Activated CD8-positive, alpha-beta T cell treated with anti-CD3 and anti-CD28 coated beads for 36 hours (primary cell): ENCODE results near the gene RUNX1. TPM values are rescaled to one million over a fixed set of nuclear protein-coding genes. Genes with fewer than 3 reads are reported as not detected.

Experiments
- ATAC-seq: fragments of 200-7000 bp; cut with Tn5 transposase; one replicate; pipeline ENCODE4 v1.10.0; 2021; ENCODE audit warnings: mild to moderate bottlenecking, moderate library complexity
- CTCF ChIA-PET: fragments of 350-600 bp; sonication (Branson Sonifier 250); formaldehyde crosslinking; loops from one replicate; lab custom pipeline; 2021; ENCODE audit warnings: antibody characterized with exemption; lab: Charles Lee
- POLR2A ChIA-PET: fragments of 350-600 bp; sonication (Branson Sonifier 250); formaldehyde crosslinking; loops from one replicate; lab custom pipeline; 2021; ENCODE audit warnings: antibody characterized with exemption; lab: Charles Lee
- DNase-seq: peaks from one replicate; pipeline ENCODE4 v3.0.0-alpha.2; 2020
- H3K27ac Mint-ChIP-seq: one replicate; pipeline ENCODE4 v1.8.0; 2021; ENCODE audit warnings: mild to moderate bottlenecking, mixed read lengths
- H3K27me3 Mint-ChIP-seq: one replicate; pipeline ENCODE4 v1.8.0; 2021; ENCODE audit warnings: mixed read lengths
- H3K36me3 Mint-ChIP-seq: one replicate; pipeline ENCODE4 v1.8.0; 2021; ENCODE audit warnings: low read depth, mixed read lengths
- H3K4me1 Mint-ChIP-seq: one replicate; pipeline ENCODE4 v1.8.0; 2021; ENCODE audit warnings: low read depth, mixed read lengths
- H3K4me3 Mint-ChIP-seq: one replicate; pipeline ENCODE4 v1.8.0; 2021; ENCODE audit warnings: mild to moderate bottlenecking, moderate library complexity, mixed read lengths
- H3K9me3 Mint-ChIP-seq: one replicate; pipeline ENCODE4 v1.8.0; 2021; ENCODE audit warnings: mixed read lengths
- intact Hi-C: fragments of 100-400 bp; cut with micrococcal nuclease; formaldehyde crosslinking; loops from one replicate; pipeline ENCODE4 v1.10.0; 2022
- total RNA-seq, 2 experiments: library from RNA; stranded (reverse); gene quantifications; one replicate each; pipeline ENCODE4 v1.2.3, GENCODE V29; 2021
- TF ChIP-seq, protein P1 (sequence below): fragments of 200-600 bp; IDR thresholded peaks from one replicate; pipeline ENCODE4 v1.8.0; 2022; ENCODE audit warnings: antibody characterized with exemption, mild to moderate bottlenecking

The RUNX1 gene
- total RNA-seq, 2 experiments from 2014 or later, result 18.7 to 19.0 TPM

DNA sequence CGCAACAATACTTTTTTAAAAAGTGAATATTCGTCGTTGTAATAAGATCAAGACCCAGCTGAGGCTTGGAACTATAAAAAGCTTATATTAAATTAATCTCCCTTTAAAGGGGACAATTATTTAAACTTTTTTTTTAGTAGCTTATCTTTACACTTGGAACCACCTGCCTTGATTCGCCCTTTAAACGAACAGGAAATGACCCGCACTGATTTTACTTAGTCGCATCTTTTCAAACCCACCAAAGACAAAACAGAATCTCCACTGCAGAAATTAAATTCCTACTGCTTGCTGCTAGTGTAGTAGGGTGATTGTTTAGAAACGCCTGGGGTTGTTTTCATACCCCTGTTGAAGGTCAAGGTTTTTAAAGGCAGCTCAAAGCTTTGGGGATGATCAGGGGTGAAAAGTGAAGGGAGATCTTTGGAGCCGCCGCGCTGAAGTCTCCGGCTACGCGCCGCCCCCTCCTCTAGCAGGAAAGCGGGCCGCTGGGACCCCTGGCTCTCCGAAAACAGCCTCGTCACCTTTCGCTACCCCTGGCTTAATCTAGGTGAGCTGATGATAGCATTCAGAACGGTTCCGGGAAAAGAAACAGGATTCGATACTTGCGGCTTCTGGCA is 163.4 kb downstream of the RUNX1 start:
- DNase-seq, result no peak
- POLR2A ChIA-PET, result interaction anchor here (0.9 to 7.3 kb wide), 10 partner anchors 18 to 320 kb away, joined by 3 to 136 read pairs (median 6); no protein-coding TSS in a partner anchor
- Mint-ChIP-seq H3K36me3 (peaks cover 9% of the 10 kb centered on the region), H3K4me3 (peak overlapping the region; percentile 93), H3K4me1 (peaks cover 46% of the 10 kb centered on the region), H3K27me3 (peaks cover 1% of the 10 kb centered on the region), H3K27ac (peak overlapping the region; percentile 70), H3K9me3 (no peaks in the 10 kb centered on the region)
- TF ChIP-seq, protein P1, sequence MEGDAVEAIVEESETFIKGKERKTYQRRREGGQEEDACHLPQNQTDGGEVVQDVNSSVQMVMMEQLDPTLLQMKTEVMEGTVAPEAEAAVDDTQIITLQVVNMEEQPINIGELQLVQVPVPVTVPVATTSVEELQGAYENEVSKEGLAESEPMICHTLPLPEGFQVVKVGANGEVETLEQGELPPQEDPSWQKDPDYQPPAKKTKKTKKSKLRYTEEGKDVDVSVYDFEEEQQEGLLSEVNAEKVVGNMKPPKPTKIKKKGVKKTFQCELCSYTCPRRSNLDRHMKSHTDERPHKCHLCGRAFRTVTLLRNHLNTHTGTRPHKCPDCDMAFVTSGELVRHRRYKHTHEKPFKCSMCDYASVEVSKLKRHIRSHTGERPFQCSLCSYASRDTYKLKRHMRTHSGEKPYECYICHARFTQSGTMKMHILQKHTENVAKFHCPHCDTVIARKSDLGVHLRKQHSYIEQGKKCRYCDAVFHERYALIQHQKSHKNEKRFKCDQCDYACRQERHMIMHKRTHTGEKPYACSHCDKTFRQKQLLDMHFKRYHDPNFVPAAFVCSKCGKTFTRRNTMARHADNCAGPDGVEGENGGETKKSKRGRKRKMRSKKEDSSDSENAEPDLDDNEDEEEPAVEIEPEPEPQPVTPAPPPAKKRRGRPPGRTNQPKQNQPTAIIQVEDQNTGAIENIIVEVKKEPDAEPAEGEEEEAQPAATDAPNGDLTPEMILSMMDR, result no peak
- no peak for ATAC-seq
- intact Hi-C loops, result loop anchor here (5.0 to 10.0 kb wide), 2 partner anchors 78 to 141 kb away; no protein-coding TSS in a partner anchor
- CTCF ChIA-PET, result interaction anchor here (0.8 to 7.4 kb wide), 12 partner anchors 82 to 515 kb away, joined by 3 to 89 read pairs (median 6); partner anchors contain the start of gene RUNX1

DNA sequence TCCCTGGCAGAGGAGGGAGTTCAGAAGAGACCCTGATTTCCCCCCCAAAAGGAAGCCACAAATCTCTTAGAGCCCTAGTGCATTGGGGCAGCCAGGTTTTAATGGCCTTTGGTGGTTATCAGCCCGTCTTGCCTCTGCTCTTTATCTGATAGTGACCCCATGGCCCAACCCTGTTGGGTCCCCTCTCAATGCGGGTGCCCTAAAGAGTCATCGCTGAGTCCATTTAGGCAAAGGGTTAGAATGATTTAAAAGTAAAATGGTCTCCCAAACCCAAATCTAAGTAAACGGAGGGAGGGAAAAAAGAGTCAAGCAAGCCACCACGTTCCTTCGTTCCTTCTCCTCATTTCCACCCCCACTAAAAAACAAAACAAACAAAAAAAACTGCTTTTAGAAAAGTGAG is 164.0 kb downstream of the RUNX1 start:
- Mint-ChIP-seq H3K27me3 (peaks cover 1% of the 10 kb centered on the region), H3K4me1 (peaks cover 48% of the 10 kb centered on the region), H3K36me3 (peaks cover 12% of the 10 kb centered on the region), H3K4me3 (peak overlapping the region; percentile 93), H3K9me3 (no peaks in the 10 kb centered on the region), H3K27ac (no peak overlapping the region)
- TF ChIP-seq, protein P1, result no peak
- ATAC-seq (no peak), DNase-seq (no peak)
- intact Hi-C loops, result loop anchor here (5.0 to 10.0 kb wide), 2 partner anchors 78 to 140 kb away; no protein-coding TSS in a partner anchor
- ChIA-PET POLR2A (interaction anchor here (1.0 to 7.3 kb wide), 8 partner anchors 18 to 178 kb away, joined by 3 to 136 read pairs (median 5); no protein-coding TSS in a partner anchor), CTCF (interaction anchor here (0.9 to 7.4 kb wide), 8 partner anchors 98 to 516 kb away, joined by 3 to 89 read pairs (median 8); partner anchors contain the start of gene RUNX1)

DNA sequence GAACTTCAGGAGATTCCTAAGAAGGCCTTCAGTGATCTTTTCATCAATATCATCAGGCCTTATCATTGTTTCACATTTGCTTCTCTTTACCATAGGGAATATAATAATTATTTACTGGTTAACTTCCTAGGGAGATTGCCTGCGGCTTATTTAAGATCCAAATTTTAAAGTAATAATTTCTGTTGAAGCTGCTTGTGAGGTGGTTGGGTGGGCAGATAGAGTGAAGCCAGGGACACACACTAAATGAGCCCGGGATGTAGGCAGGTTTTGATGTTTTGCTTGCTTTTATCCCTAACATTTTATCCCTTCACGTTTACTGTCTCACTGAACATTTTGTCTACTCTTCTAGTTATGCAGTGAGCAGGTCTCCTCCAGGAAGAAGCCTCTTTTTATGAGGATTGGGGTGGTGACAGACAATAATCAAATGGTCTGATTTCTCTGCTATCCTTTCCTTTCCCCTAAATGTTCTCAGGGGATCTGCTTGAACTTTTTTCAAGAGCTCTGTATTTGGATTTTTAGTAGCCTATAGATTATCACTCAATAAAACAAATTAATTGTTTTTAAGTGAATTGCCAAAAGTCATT is 164.7 kb downstream of the RUNX1 start:
- intact Hi-C loops, result loop anchor here (10.0 kb wide), 1 partner anchor 140 kb away; no protein-coding TSS in a partner anchor
- Mint-ChIP-seq H3K4me1 (peaks cover 51% of the 10 kb centered on the region), H3K36me3 (peaks cover 18% of the 10 kb centered on the region), H3K4me3 (peak overlapping the region; percentile 17), H3K27me3 (peaks cover 1% of the 10 kb centered on the region), H3K9me3 (no peaks in the 10 kb centered on the region), H3K27ac (no peak overlapping the region)
- no peak for ATAC-seq
- ChIA-PET POLR2A (interaction anchor here (1.0 to 7.3 kb wide), 4 partner anchors 77 to 161 kb away, joined by 3 to 136 read pairs (median 4); no protein-coding TSS in a partner anchor), CTCF (interaction anchor here (0.9 to 7.4 kb wide), 6 partner anchors 17 to 472 kb away, joined by 3 to 89 read pairs (median 6); partner anchors contain the start of gene RUNX1)
- DNase-seq, result no peak
- TF ChIP-seq, protein P1, result no peak

DNA sequence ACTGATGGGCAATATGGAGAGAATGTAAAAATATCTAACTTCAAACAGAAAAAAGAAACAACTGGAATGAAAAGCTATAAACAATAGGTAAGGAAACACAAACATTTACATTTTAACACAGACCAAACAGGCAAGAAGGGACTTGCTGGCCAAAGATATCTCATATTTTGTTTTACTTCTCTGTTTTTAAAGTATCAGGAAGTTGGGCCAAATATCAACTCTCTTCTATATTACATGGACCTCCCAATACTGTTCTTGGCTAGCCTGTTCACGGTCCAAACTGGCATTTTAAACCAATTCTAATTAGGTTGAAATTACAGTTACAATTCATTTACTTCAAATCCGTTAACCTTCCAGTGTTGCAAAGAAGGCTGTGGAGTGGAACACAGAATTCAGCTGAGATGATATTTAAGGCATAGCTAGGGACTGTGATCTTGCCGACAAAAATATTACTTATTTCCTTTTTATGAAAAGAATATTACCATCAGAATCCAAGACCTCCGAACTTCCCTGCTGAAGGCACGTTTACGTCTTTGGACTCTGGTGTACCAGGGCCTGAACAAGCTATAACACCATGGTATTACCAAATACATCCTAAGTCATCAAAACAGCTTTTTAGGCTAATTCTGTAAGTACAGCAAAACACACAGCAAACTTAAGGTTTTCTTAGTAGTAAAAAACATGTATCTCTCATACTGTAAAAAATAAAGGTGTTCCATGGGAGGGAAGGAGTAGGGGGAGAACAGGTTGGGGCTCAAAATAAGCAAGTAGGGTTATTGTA is 165.4 kb downstream of the RUNX1 start:
- no peak for DNase-seq
- CTCF ChIA-PET, result interaction anchor here (0.5 to 2.3 kb wide), 4 partner anchors 11 to 138 kb away, joined by 3 to 14 read pairs (median 4); no protein-coding TSS in a partner anchor
- ATAC-seq, result no peak
- POLR2A ChIA-PET, result interaction anchor here (1.0 to 1.3 kb wide), 2 partner anchors 76 to 137 kb away, joined by 3 to 4 read pairs; no protein-coding TSS in a partner anchor
- H3K36me3 Mint-ChIP-seq, result peaks cover 18% of the 10 kb centered on the region
- peaks cover 53% of the 10 kb centered on the region for H3K4me1 Mint-ChIP-seq
- no peaks in the 10 kb centered on the region for H3K9me3 Mint-ChIP-seq
- peaks cover 1% of the 10 kb centered on the region for H3K27me3 Mint-ChIP-seq
- intact Hi-C loops, result loop anchor here (10.0 kb wide), 1 partner anchor 139 kb away; no protein-coding TSS in a partner anchor
- peak overlapping the region; percentile 17 for H3K4me3 Mint-ChIP-seq
- H3K27ac Mint-ChIP-seq, result peak overlapping the region; percentile 10
- TF ChIP-seq, protein P1, result no peak
